Measurements from ENCODE around the gene C20orf173. TPM values are rescaled to one million over a fixed set of nuclear protein-coding genes. Genes with fewer than 3 reads are reported as not detected.

Gene C20orf173
- polyA plus RNA-seq, 1 of the 3 experiments (the other 2 are of a cell fraction): not detected

DNA sequence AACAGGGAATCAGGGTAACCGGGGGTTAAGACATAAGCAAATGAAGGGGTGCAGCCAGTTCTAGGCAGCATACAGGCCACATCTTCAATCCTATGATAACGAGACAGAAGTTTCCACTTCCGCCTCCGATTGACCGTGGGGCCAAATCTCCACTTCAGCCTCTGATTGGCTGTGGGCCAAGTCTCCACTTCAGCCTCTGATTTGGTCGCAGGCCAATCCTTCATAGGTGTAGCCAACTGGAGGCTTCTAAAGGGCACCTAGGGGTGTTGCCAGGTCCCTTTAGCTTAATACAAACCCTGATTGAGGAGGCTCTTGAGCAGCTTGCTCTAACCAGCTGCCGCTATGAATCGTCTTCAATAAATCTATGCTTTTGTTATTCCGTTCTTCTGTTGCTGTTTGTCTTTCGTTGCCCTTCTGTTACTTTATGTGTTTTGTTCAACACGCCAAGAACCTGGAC is 10.3 kb upstream of the C20orf173 start:
- H3K4me1 ChIP-seq (ENCODE audit: control insufficient read depth in 1 of 2, insufficient read depth in 2 of 2, low read depth in 1 of 2, low read length in 1 of 2): peaks cover 0 to 14% of the 10 kb centered on the region in 2 experiments; a peak in 2 of 4 replicates
- no peak overlapping the region for H3K4me2 ChIP-seq
- H3K79me2 ChIP-seq (ENCODE audit: insufficient read depth): peaks cover 20% of the 10 kb centered on the region
- CTCF ChIA-PET: interaction anchor here (0.6 kb wide), 1 partner anchor 24 kb away, joined by 3 read pairs; no protein-coding TSS in a partner anchor
- no peaks in the 10 kb centered on the region for H3K27me3 ChIP-seq (ENCODE audit: insufficient read depth)
- H3K9me3 ChIP-seq: no peaks in the 10 kb centered on the region
- H3K36me3 ChIP-seq (replicated peaks in 1 of 2; ENCODE audit: control insufficient read depth in 1 of 2, insufficient read depth in 2 of 2, low read length in 1 of 2): peaks cover 8 to 15% of the 10 kb centered on the region in 2 experiments
- no peaks in the 10 kb centered on the region for H4K20me1 ChIP-seq (ENCODE audit: insufficient read depth)
- no peak overlapping the region for H3K9ac ChIP-seq
- H3K27ac ChIP-seq (ENCODE audit: low read depth in 2 of 2, low read length in 1 of 2): no peak overlapping the region
- peaks cover 3% of the 10 kb centered on the region for H3F3A ChIP-seq (replicated peaks; ENCODE audit: insufficient read depth)
- TF ChIP-seq REST (IDR thresholded peaks at IDR 0.05; ENCODE audit: low read depth, low read length): no peak
- no peak overlapping the region for H3K4me3 ChIP-seq (ENCODE audit: low read depth in 2 of 2, low read length in 1 of 2)
- H2AFZ ChIP-seq (ENCODE audit: low read depth): no peak overlapping the region
- 80% methylated on average over 11 of the region's 11 CpGs for whole genome bisulfite sequencing (ENCODE audit: low lambda C conversion rate)
- no peaks in the 10 kb centered on the region for H3K9me2 ChIP-seq
- DNase-seq: no peak
- POLR2A ChIA-PET: no interaction called here

DNA sequence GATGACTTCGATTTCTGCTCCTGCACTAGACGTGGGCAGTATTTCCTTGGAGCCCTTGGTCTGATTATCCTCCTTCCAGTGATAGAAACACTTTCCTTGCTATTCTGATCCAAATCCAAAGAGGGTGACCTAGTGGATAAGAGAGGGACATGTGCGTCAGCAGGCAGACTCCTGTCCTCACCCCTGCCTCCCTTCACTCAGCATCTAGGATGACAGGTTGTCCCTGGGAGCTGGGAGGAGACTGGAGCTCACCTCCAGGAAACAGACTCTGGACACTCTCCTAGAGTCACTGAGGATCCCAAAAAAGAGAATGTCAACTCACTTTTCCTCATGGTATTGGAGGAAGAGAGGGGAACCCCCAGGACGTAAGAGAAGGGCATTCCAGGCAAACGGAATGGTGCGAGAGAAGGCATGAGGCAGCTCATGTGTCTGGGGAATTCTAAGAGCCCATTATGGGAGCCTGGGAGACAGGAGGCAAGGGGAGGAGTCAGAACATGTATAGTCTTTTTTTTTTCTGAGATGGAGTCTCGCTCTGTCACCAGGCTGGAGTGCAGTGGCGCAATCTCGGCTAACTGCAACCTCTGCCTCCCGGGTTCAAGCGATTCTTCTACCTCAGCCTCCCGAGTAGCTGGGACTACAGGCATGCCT is 2.2 kb downstream of the C20orf173 start:
- no peak for DNase-seq
- H3K4me1 ChIP-seq (ENCODE audit: control insufficient read depth in 1 of 2, insufficient read depth in 2 of 2, low read depth in 1 of 2, low read length in 1 of 2): no peaks in the 10 kb centered on the region; a peak in 1 of 4 replicates
- H4K20me1 ChIP-seq (ENCODE audit: insufficient read depth): no peaks in the 10 kb centered on the region
- no peaks in the 10 kb centered on the region for H3K9me3 ChIP-seq
- H2AFZ ChIP-seq (ENCODE audit: low read depth): no peak overlapping the region
- POLR2A ChIA-PET: no interaction called here
- H3K27ac ChIP-seq (ENCODE audit: low read depth in 2 of 2, low read length in 1 of 2): no peak overlapping the region
- TF ChIP-seq RFX5 (IDR thresholded peaks at IDR 0.05; ENCODE audit: low read length): no peak
- TF ChIP-seq USF1 (IDR thresholded peaks at IDR 0.05; ENCODE audit: borderline replicate concordance, low read depth): no peak
- no peak for TF ChIP-seq TEAD4 (IDR thresholded peaks at IDR 0.05; ENCODE audit: borderline replicate concordance, insufficient read depth)
- no peak for TF ChIP-seq RAD21 (IDR thresholded peaks at IDR 0.05; ENCODE audit: low read length)
- TF ChIP-seq, protein P1, sequence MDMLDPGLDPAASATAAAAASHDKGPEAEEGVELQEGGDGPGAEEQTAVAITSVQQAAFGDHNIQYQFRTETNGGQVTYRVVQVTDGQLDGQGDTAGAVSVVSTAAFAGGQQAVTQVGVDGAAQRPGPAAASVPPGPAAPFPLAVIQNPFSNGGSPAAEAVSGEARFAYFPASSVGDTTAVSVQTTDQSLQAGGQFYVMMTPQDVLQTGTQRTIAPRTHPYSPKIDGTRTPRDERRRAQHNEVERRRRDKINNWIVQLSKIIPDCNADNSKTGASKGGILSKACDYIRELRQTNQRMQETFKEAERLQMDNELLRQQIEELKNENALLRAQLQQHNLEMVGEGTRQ (IDR thresholded peaks at IDR 0.05; ENCODE audit: borderline replicate concordance, low read depth, low read length): no peak
- no peak for TF ChIP-seq MEF2A (IDR thresholded peaks at IDR 0.05; ENCODE audit: borderline replicate concordance, low read depth)
- no peak for TF ChIP-seq SMC3 (IDR thresholded peaks at IDR 0.05; ENCODE audit: low read depth, low read length)
- no peak for TF ChIP-seq NFIC (IDR thresholded peaks at IDR 0.05; ENCODE audit: borderline replicate concordance)
- no peak for TF ChIP-seq TAF1 (IDR thresholded peaks at IDR 0.05; ENCODE audit: borderline replicate concordance, low read depth, low read length)
- no peak for TF ChIP-seq EP300 (IDR thresholded peaks at IDR 0.05; ENCODE audit: borderline replicate concordance in 1 of 2, low read depth in 1 of 2, low read length in 1 of 2)
- TF ChIP-seq, protein P2, sequence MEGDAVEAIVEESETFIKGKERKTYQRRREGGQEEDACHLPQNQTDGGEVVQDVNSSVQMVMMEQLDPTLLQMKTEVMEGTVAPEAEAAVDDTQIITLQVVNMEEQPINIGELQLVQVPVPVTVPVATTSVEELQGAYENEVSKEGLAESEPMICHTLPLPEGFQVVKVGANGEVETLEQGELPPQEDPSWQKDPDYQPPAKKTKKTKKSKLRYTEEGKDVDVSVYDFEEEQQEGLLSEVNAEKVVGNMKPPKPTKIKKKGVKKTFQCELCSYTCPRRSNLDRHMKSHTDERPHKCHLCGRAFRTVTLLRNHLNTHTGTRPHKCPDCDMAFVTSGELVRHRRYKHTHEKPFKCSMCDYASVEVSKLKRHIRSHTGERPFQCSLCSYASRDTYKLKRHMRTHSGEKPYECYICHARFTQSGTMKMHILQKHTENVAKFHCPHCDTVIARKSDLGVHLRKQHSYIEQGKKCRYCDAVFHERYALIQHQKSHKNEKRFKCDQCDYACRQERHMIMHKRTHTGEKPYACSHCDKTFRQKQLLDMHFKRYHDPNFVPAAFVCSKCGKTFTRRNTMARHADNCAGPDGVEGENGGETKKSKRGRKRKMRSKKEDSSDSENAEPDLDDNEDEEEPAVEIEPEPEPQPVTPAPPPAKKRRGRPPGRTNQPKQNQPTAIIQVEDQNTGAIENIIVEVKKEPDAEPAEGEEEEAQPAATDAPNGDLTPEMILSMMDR (IDR thresholded peaks at IDR 0.05): no peak
- TF ChIP-seq RCOR1 (IDR thresholded peaks at IDR 0.05; ENCODE audit: low read length): no peak
- no peak overlapping the region for H3K9ac ChIP-seq
- H3K36me3 ChIP-seq (replicated peaks in 1 of 2; ENCODE audit: control insufficient read depth in 1 of 2, insufficient read depth in 2 of 2, low read length in 1 of 2): no peaks in the 10 kb centered on the region
- CTCF ChIA-PET: no interaction called here
- no peaks in the 10 kb centered on the region for H3F3A ChIP-seq (replicated peaks; ENCODE audit: insufficient read depth)
- no peak overlapping the region for H3K4me2 ChIP-seq
- H3K79me2 ChIP-seq (ENCODE audit: insufficient read depth): no peaks in the 10 kb centered on the region
- H3K27me3 ChIP-seq (ENCODE audit: insufficient read depth): no peaks in the 10 kb centered on the region
- H3K9me2 ChIP-seq: no peaks in the 10 kb centered on the region
- H3K4me3 ChIP-seq (ENCODE audit: low read depth in 2 of 2, low read length in 1 of 2): no peak overlapping the region
- 95% methylated on average over 12 of the region's 12 CpGs for WGBS (ENCODE audit: low lambda C conversion rate)
